ENCODE results near the gene ANAPC10. TPM values are rescaled to one million over a fixed set of nuclear protein-coding genes. Genes with fewer than 3 reads are reported as not detected.

Gene ANAPC10
- total and polyA plus RNA-seq, 2 of the 4 experiments (the other 2 are of a cell fraction) = 17.1 to 22.4 TPM

GRCh38 chr4:145097331-145097820, 620 bp downstream of the ANAPC10 start (continued):
- no peak for TF ChIP-seq SMC3 (IDR thresholded peaks at IDR 0.05; ENCODE audit: low read depth, low read length)

- no peak overlapping the region for H2AK9ac ChIP-seq (replicated peaks; ENCODE audit: low read depth, low read length, poor library complexity)
- no peak overlapping the region for H4K8ac ChIP-seq (ENCODE audit: low read depth in 2 of 2, low read length in 2 of 2)
- no peak overlapping the region for H2BK20ac ChIP-seq (ENCODE audit: low read depth, low read length)
- POLR2A ChIA-PET (ENCODE audit: unreplicated experiment) = no interaction called here
- H3K56ac ChIP-seq (ENCODE audit: extremely low read depth, insufficient read depth, low read length) = no peak overlapping the region
- no peak overlapping the region for H3K23ac ChIP-seq (ENCODE audit: low read depth, low read length)
- no peak for ATAC-seq (ENCODE audit: low read depth)
- CTCF ChIA-PET = interaction anchor here (0.6 kb wide), 1 partner anchor 18 kb away, joined by 5 read pairs; no protein-coding TSS in a partner anchor
- H3K18ac ChIP-seq (ENCODE audit: low read depth, low read length) = no peak overlapping the region
- peaks cover 28 to 38% of the 10 kb centered on the region in 2 experiments for H3K79me1 ChIP-seq (ENCODE audit: low read depth in 1 of 2, low read length in 2 of 2)
- H4K5ac ChIP-seq (ENCODE audit: low read depth, low read length) = no peak overlapping the region
- H3K4ac ChIP-seq (ENCODE audit: low read depth, low read length) = no peak overlapping the region
- no peaks in the 10 kb centered on the region for H4K20me1 ChIP-seq (ENCODE audit: insufficient read depth, low read length)
- no peak overlapping the region for H2AK5ac ChIP-seq (ENCODE audit: low read depth, low read length)
- H4K91ac ChIP-seq (ENCODE audit: insufficient read depth, low read depth, low read length) = no peak overlapping the region
- H3K27ac ChIP-seq (ENCODE audit: insufficient read depth, low read length) = no peak overlapping the region
- H2BK120ac ChIP-seq (ENCODE audit: low read depth, low read length) = no peak overlapping the region
- peaks cover 6% of the 10 kb centered on the region; the same call in 1 of the 2 replicates for H3K9me1 ChIP-seq (ENCODE audit: insufficient read depth, low read length)
- no peak overlapping the region for H2BK5ac ChIP-seq (ENCODE audit: low read depth, low read length, poor library complexity, severe bottlenecking)
- H2BK15ac ChIP-seq (ENCODE audit: low read depth, low read length) = no peak overlapping the region
- no peak overlapping the region for H2AFZ ChIP-seq (replicated peaks; ENCODE audit: low read length, poor library complexity)
- H3K27me3 ChIP-seq (ENCODE audit: control insufficient read depth, insufficient read depth, low read length) = no peaks in the 10 kb centered on the region
- BruUV-seq (replicated peaks) = no TSS peak
- no peak overlapping the region for H3K4me2 ChIP-seq (ENCODE audit: low read depth, low read length)
- TF ChIP-seq MAFK (IDR thresholded peaks at IDR 0.05; ENCODE audit: low read depth, low read length) = no peak
- no peak for TF ChIP-seq MXI1 (IDR thresholded peaks at IDR 0.05; ENCODE audit: borderline replicate concordance, low read depth, low read length)
- TF ChIP-seq POLR2A (IDR thresholded peaks at IDR 0.05; ENCODE audit: low read depth, low read length) = no peak
- no peak for TF ChIP-seq SMC3 (IDR thresholded peaks at IDR 0.05; ENCODE audit: low read depth, low read length)
- no peak for TF ChIP-seq RCOR1 (IDR thresholded peaks at IDR 0.05; ENCODE audit: insufficient replicate concordance, low read length)
- TF ChIP-seq CEBPB (IDR thresholded peaks at IDR 0.05; ENCODE audit: low read depth, low read length) = no peak
- no peak for TF ChIP-seq RAD21 (IDR thresholded peaks at IDR 0.05; ENCODE audit: low read length)
- no peak for TF ChIP-seq RFX5 (IDR thresholded peaks at IDR 0.05; ENCODE audit: low read depth, low read length)
- no peak for TF ChIP-seq CHD1 (IDR thresholded peaks at IDR 0.05; ENCODE audit: low read depth, low read length)
- TF ChIP-seq NFE2L2 (IDR thresholded peaks at IDR 0.05; ENCODE audit: low read depth, low read length) = no peak
- TF ChIP-seq MAZ (IDR thresholded peaks at IDR 0.05; ENCODE audit: borderline replicate concordance, low read depth, low read length) = no peak
- TF ChIP-seq FOS (IDR thresholded peaks at IDR 0.05; ENCODE audit: low read depth, low read length) = no peak
- TF ChIP-seq BHLHE40 (IDR thresholded peaks at IDR 0.05; ENCODE audit: low read depth, low read length) = no peak
- H3K4me1 ChIP-seq (ENCODE audit: control insufficient read depth, insufficient read depth, low read length) = no peaks in the 10 kb centered on the region
- no peak for DNase-seq
- H3K36me3 ChIP-seq (ENCODE audit: control insufficient read depth, insufficient read depth, low read length) = peaks cover 14% of the 10 kb centered on the region
- H3K9me3 ChIP-seq (ENCODE audit: control insufficient read depth, insufficient read depth, low read length) = peaks cover 2% of the 10 kb centered on the region; the same call in 1 of the 2 replicates
- in situ Hi-C loops (cut with MboI; ENCODE audit: low sequenced_read_pairs) = no loop called here
- dilution Hi-C loops (cut with HindIII; ENCODE audit: low sequenced_read_pairs, unreplicated experiment) = no loop called here
- H3K9ac ChIP-seq (ENCODE audit: low read depth, low read length) = no peak overlapping the region
- H3K4me3 ChIP-seq (ENCODE audit: insufficient read depth, low read depth, low read length) = no peak overlapping the region
- H3K14ac ChIP-seq (replicated peaks; ENCODE audit: low read depth, low read length) = no peak overlapping the region
- WGBS, 2 experiments (ENCODE audit: extremely low coverage in 2 of 2, insufficient read length in 1 of 2) = no CpG with 5 or more reads among the region's 2 CpGs
- intact Hi-C loops (cut with micrococcal nuclease) = loop anchor here (10.0 kb wide), 2 partner anchors 391 to 449 kb away; partner anchors contain the start of genes HHIP and SMAD1
Measured at GRCh38 chr4:145093638-145094037, 4.4 kb downstream of the ANAPC10 start.

Measured in IMR-90 (cell line).